Measurements from ENCODE around the gene CPEB2.

CPEB2 gene

DNA sequence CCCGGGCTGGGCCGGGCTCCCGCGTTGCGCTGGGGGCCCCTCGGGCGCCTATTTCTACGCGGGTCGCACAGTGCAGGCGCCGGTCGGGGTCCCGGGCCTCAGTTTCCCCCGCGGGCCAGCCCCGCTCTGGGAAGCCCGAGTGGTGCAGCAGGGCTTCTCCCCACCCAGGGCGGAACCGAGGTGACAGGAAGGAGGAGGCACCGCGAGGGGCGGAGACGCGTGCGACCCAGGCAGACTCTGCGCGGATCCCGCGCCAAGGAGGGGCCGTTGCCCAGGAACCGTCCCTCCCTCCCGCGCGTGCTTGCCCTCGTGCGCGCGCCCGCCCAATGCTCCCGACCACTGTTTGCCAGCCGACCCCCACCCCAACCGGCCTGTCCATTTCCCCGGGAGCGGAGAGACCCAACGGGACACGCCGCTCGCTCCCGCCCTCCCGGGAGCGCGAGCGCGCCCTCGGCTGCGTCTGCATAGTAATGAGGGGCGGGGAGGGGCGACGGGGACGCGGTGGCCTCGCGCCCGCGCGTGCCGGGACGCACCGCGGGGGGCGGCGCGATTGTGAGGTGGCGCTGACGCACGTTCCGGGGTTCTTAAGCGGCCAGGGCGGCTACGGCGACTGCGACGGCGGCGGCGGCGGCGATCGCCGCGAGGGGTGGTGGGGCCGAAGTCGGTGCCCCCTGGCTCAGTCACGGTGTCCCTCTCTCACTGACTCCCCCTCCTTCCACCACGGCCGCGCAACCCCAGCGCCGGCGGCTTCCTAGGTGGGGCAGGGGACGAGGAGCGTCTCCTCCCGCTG is at the start of gene CPEB2:
CPEB2 (plus strand) TSS at position 613 of the 790 bp plus-strand sequence. CDS start 193 bp downstream, outside the sequence.
- peak; percentile 58 for DNase-seq (ENCODE audit: insufficient read length, low spot score)
- peak; percentile 99 for TF ChIP-seq POLR2A (IDR thresholded peaks at IDR 0.05; ENCODE audit: low read depth, low read length)
- peak; percentile 70 for FAIRE-seq

DNA sequence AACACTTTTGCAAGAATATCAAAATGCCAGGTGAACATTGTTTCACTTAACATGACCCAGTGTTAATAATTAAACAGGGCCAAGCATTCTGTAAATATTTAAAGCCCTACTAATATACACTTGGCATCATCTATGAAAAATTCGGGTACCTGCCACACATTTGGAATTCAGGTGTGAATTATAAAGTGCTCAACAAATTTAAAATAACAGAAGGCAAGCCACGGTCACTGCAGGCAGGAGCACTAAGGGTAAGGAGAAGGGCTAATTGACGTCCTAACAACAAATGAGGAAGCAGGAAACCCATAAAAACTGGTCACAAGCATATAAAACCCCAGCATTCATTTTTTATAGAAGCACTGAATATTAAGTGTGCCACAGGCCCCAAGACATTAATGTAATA is 43.8 kb upstream of the CPEB2 start:
- DNase-seq (ENCODE audit: insufficient read length, low spot score) = no peak
- FAIRE-seq = no peak
- TF ChIP-seq POLR2A (IDR thresholded peaks at IDR 0.05; ENCODE audit: low read depth, low read length) = no peak

DNA sequence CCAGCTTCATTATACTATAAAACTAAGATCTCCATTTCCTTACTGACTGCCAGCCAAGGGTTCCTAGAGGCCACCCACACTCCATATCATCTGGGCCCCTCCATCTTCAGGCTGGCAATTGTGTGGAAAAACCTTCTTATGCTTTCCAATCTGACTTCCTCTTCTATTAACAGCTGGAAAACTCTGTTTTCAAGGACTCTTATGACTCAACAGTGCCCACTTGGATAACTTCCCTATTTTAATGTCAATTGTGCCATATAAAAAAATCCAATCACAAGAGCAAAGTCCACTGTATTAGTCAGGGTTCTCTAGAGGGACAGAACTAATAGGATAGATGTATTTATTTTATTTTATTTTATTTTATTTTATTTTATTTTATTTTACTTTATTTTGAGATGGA is 41.0 kb upstream of the CPEB2 start:
- FAIRE-seq = no peak
- DNase-seq (ENCODE audit: insufficient read length, low spot score) = no peak
- no peak for TF ChIP-seq POLR2A (IDR thresholded peaks at IDR 0.05; ENCODE audit: low read depth, low read length)

DNA sequence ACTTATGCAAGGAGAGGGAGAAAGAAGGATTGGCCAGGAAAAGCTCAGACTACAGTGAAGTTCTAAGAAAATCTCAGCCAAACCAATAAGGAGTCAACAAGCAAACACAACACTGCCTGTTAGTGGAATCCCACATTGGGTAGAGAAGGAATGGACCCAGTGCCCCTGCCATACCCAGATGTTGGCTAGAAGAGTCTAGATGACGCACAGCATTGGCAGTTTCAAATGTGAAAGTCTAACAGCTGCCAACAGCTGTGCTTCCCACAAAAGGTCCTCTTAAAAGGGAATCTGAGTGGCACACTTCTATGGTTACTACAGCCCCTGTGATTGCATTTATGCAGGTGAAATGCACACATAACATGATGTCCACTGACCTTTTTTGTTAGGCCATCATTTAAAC is 37.2 kb upstream of the CPEB2 start:
- DNase-seq (ENCODE audit: insufficient read length, low spot score) (no peak), FAIRE-seq (no peak)
- no peak for TF ChIP-seq POLR2A (IDR thresholded peaks at IDR 0.05; ENCODE audit: low read depth, low read length)

DNA sequence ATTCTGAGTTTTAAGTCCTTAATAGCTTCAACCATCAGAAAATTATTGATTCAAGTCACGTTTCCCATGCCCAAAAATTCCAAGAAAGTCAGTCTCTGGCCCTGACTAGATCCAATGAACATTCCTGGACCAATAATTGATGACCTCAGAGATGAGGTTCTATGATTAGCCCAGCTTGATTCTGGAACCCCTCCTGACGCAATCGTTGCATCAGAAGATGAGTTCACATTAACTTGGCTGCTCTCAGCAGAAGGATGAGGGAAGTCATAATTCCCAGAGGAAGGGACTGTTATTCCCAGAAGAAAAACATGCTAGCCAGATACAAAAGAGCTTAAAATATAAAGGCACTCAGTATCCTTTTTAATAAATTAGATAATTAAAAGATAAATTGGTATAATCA is 34.3 kb upstream of the CPEB2 start:
- TF ChIP-seq POLR2A (IDR thresholded peaks at IDR 0.05; ENCODE audit: low read depth, low read length) = no peak
- DNase-seq (ENCODE audit: insufficient read length, low spot score) (no peak), FAIRE-seq (no peak)

DNA sequence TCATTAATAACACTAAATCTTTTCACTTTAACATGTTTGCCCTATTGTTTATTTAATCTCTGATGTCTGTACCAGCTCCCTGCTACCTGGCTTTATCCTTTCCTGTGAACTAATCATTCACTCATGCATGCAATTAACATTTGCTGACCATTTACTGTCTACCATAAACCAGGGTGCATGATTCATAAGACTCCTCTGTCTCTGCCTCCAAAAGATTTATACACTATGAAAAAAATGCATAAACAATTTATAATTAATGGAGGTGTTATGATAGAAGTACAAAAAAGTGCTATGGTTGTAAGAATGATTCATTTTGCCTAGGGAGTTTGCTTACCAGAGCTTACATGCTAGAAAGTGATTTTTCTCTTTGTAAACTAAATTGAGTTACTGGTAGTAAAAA is 24.5 kb upstream of the CPEB2 start:
- TF ChIP-seq POLR2A (IDR thresholded peaks at IDR 0.05; ENCODE audit: low read depth, low read length) = no peak
- DNase-seq (ENCODE audit: insufficient read length, low spot score) (no peak), FAIRE-seq (no peak)

DNA sequence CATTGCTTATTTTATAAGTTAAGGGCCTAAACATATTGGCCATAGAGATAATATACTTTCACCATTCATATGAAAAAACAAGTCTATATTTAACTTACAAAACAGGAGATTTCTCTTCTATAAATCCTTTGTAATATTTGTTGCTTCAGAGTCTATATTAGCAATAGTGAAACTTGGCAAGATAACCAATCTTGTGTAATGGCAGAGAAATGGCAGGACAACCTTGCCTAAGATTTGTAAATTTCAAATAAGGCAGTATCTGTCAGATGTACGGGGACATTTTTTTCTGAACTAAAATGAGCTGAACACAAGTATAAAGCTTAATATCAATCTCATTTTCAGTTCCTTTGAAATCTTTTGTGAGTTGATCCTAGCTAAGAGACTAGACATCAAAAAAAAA is 17.8 kb upstream of the CPEB2 start:
- FAIRE-seq (no peak), DNase-seq (ENCODE audit: insufficient read length, low spot score) (no peak)
- no peak for TF ChIP-seq POLR2A (IDR thresholded peaks at IDR 0.05; ENCODE audit: low read depth, low read length)

DNA sequence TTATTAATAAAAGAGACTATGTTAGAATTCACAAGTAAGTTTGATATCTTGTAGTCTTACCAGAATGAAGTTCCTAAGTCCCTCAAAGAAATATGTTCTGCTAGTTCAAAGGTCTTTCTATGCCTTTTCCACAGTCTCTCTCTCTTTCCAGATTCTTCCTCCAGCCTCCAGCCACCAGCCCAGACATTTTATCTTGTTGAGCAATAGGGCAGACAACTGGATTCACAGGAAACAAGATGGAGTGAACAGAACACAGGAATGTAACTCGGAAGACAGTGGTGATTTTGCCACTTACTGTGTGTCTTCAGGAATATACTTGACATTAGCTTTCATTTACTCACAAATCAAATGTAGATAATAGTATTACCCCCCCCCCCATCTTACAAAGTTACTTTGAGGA is 17.1 kb upstream of the CPEB2 start:
- TF ChIP-seq POLR2A (IDR thresholded peaks at IDR 0.05; ENCODE audit: low read depth, low read length) = no peak
- DNase-seq (ENCODE audit: insufficient read length, low spot score) (no peak), FAIRE-seq (no peak)

DNA sequence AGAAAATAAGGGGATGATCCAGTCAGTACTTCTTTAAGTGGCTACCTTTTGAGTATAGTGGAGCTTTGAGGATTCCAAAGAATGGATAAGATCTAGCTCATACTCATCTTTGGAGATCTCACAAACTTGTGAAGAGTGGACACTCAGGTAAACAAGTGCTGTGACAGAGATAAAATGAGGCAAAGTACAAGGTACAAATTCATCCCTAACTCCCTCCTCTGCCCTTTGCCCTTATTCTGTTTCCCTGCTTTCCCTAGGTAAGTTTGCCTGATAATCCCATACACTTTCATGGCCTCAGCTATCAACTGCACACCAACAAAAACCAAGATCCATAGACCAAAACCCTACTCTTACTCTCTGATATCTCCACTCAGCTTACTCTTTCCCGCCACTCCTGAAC is 16.4 kb upstream of the CPEB2 start:
- TF ChIP-seq POLR2A (IDR thresholded peaks at IDR 0.05; ENCODE audit: low read depth, low read length) = no peak
- FAIRE-seq = no peak
- DNase-seq (ENCODE audit: insufficient read length, low spot score) = no peak

DNA sequence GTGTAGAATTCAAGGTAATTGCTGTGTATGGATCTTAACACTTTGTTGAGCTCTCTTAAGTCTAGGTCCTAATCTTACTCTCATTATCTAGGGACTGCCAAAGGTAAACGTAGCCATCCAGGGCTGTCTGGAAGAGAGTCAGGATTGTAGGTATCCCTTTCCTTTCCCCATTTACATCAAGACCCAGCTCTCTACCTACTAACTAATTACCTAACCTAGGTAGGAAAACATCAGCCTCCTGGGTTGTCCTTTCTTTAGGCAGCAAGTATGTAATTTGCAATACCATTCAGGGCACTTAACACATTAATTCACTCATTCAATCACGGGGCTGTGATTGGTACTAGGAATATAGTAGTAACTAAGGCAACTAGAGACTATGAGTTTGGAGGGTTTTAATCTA is 15.2 kb upstream of the CPEB2 start:
- TF ChIP-seq POLR2A (IDR thresholded peaks at IDR 0.05; ENCODE audit: low read depth, low read length) = no peak
- DNase-seq (ENCODE audit: insufficient read length, low spot score) (no peak), FAIRE-seq (no peak)

DNA sequence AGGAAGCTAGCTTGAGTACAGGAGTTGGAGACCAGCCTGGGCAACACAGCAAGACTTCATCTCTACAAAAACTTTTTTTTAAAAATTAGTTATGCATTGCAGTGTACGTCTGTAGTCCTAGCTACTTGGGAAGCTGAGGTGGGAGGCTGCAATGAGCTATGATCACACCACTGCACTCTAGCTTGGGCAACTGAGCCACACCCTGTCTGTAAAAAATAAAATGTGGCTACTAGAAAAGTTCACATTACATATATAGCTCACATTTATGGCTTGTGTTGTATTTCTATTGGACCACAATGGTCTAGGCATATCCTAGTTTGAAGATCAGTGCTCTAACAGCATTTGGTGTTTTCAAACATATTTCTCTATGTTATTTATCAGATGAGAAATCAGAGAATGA is 11.8 kb upstream of the CPEB2 start:
- FAIRE-seq (no peak), DNase-seq (ENCODE audit: insufficient read length, low spot score) (no peak)
- TF ChIP-seq POLR2A (IDR thresholded peaks at IDR 0.05; ENCODE audit: low read depth, low read length) = no peak

DNA sequence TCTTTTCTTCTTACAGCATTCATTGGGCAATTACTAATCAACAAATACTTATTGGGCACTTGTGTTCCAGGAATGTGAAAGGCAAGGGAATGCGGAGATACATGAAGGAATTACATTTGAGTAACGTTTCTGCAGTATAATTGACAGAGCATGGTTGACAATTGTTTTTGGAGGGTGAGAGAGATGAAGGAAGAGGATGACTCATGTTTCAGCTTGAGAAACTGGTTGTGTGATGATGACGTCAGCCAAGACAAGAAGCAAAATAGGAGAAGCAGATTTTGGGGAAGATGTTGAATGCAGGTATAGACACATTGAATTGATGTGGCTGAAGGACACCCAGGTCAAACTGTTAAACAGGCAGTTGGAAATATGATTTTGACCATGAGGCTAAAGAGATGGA is 8.0 kb upstream of the CPEB2 start:
- FAIRE-seq (no peak), DNase-seq (ENCODE audit: insufficient read length, low spot score) (no peak)
- TF ChIP-seq POLR2A (IDR thresholded peaks at IDR 0.05; ENCODE audit: low read depth, low read length) = no peak

DNA sequence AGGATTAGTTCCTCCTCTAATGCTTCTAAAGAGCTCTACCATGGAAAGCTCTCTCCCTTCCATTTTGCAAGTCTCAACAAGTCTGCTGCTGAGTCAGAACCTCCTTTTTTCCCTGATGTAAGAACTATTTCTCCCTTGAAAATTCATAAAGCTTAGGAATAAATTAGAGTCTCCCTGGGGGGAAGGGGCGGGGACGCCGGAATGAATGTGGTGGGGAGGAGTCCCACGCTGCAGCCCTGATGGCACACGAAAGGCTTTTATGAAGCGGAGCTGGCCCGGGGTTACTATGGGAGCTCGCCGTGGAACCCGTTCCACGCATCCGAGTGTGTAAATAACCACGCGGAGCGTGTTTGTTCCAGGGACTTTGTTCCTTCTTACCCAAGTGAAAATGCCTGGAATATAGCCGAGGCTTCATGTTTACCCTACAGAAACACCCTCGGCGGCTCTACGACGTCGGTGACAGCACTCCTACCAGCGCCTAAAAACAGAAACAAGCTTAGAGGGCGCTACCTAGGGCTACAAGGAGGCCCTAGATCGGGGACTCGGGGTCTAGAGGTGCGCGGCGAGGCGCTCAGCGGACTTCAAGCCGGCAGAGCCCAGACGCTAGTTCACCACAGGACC is 923 bp upstream of the CPEB2 start:
- 0 out of 2 replicates have a peak, but pooled peaks have one; percentile 13 for TF ChIP-seq POLR2A (IDR thresholded peaks at IDR 0.05; ENCODE audit: low read depth, low read length)
- no peak for FAIRE-seq
- no peak for DNase-seq (ENCODE audit: insufficient read length, low spot score)

DNA sequence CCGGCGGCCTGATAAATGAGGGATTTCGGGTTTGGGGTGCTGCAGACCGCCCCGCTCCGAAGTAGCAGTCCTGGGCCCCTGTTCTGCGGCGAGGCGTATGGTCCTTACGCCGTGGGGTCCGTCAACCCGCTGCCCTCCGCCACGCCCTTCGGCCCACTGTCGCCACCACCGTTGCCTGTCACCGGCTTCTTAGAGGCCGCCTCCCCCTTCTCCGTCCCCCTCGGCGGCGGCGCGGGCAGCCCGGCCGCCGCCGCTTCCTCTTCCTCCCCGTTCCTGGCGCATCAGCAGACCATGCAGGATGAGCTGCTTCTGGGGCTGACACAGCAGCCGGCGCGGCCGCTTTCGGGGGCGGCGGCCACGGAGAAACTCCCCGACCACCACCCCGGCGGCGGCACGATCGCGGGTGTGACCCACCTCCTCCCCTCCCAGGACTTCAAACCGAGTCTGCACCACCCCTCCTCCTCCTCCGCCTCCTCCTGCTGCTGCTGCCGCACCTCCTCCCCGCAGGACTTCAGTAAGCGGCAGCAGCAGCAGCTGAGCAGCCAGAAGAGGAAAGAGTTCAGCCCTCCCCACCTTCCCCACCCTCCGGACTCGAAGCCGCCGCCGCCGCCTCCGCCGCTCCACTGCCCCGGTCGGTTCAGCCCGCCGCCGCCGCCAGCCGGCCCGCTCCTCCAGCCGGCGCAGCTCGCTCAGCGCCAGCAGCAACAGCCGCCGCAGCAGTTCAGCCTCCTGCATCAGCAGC is 549 bp downstream of the CPEB2 start:
- no peak for DNase-seq (ENCODE audit: insufficient read length, low spot score)
- no peak for FAIRE-seq

More for the DNA sequence above, 549 bp downstream of the CPEB2 start:
- peak; percentile 45 for TF ChIP-seq POLR2A (IDR thresholded peaks at IDR 0.05; ENCODE audit: low read depth, low read length)
